ENCODE data around the gene OR1F1.

The OR1F1 gene

DNA sequence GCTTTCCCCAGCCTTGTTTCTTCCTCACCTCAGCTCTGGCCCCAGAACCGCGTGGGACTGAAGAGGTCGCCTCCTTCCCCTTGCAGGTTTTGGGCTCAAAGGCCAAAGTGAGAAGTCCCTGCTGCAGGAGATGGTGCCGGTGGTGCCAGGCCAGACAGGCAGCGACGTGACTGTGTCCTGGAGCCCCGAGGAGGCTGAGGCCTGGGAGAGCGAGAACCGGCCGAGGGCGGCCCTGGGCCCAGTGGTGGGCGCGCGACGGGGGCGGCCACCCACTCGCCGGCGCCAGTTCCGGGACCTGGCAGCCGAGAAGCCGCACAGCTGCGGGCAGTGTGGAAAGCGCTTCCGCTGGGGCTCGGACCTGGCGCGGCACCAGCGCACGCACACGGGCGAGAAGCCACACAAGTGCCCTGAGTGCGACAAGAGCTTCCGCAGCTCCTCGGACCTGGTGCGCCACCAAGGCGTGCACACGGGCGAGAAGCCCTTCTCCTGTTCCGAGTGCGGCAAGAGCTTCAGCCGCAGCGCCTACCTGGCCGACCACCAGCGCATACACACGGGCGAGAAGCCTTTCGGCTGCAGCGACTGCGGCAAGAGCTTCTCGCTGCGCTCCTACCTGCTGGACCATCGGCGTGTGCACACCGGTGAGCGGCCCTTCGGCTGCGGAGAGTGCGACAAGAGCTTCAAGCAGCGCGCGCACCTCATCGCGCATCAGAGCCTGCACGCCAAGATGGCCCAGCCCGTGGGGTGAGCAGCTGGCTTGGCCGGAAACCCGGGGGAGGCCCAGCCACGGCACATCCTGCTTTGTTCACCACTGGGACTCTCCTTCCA lies 47.2 kb upstream of the OR1F1 start:
- Histone ChIP-seq H2AFZ (ENCODE audit: low read depth, low read length, severe bottlenecking) (no peak overlapping the region), H3K9me2 (replicated peaks; ENCODE audit: insufficient read depth, low read length) (no peaks in the 10 kb centered on the region), H3K9ac (ENCODE audit: low read length) (no peak overlapping the region)

DNA sequence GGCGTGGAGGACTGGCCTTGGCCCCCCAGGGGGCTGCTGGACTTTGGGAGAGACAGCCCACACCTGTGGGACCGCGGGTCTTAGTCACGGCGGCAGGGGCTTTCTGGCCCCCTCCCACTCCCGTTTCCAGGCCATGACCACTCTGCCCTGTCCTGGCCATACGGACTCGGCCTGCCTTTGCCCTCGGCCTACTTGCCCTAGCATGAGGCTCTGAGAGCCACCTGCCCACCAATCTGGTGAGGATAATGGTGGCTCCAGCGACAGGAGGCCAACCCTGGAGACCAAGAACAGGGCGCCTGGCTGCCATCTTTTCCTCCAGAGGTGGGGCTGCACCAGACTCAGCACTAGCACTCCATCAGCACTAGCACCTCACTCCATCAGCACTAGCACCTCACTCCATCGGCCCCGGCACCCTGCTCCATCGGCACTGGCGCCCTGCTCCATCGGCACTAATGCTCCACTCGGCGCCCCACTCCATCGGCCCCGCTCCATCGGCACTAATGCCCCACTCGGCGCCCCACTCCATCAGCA lies 46.2 kb upstream of the OR1F1 start:
- Histone ChIP-seq H3K9me3 (ENCODE audit: insufficient read depth, low read length) (no peaks in the 10 kb centered on the region), H3K27ac (ENCODE audit: low read depth, low read length) (no peak overlapping the region), H3K4me3 (ENCODE audit: insufficient read depth, low read length, poor library complexity, severe bottlenecking) (no peak overlapping the region), H3K9me2 (replicated peaks; ENCODE audit: insufficient read depth, low read length) (no peaks in the 10 kb centered on the region), H4K20me1 (ENCODE audit: low read depth, low read length) (no peaks in the 10 kb centered on the region), H3K27me3 (ENCODE audit: low read length) (no peaks in the 10 kb centered on the region), H3K4me2 (ENCODE audit: low read depth, low read length, poor library complexity, severe bottlenecking) (no peak overlapping the region), H3K36me3 (ENCODE audit: low read length) (no peaks in the 10 kb centered on the region), H3F3A (ENCODE audit: insufficient read depth) (no peaks in the 10 kb centered on the region), H3K9ac (ENCODE audit: low read length) (no peak overlapping the region), H2AFZ (ENCODE audit: low read depth, low read length, severe bottlenecking) (no peak overlapping the region), H3K79me2 (ENCODE audit: insufficient read depth, low read length) (no peaks in the 10 kb centered on the region)
- TF ChIP-seq CTCF (IDR thresholded peaks at IDR 0.05; ENCODE audit: insufficient read depth, low read length, poor library complexity, severe bottlenecking) = no peak

More for the DNA sequence above, 47.2 kb upstream of the OR1F1 start:
- H3K9me3 ChIP-seq (ENCODE audit: insufficient read depth, low read length) = no peaks in the 10 kb centered on the region
- H4K20me1 ChIP-seq (ENCODE audit: low read depth, low read length) = no peaks in the 10 kb centered on the region
- no peak overlapping the region for H3K4me3 ChIP-seq (ENCODE audit: insufficient read depth, low read length, poor library complexity, severe bottlenecking)
- H3K4me2 ChIP-seq (ENCODE audit: low read depth, low read length, poor library complexity, severe bottlenecking) = no peak overlapping the region
- peaks cover 4% of the 10 kb centered on the region; the same call in 1 of the 2 replicates for H3F3A ChIP-seq (ENCODE audit: insufficient read depth)
- no peaks in the 10 kb centered on the region for H3K79me2 ChIP-seq (ENCODE audit: insufficient read depth, low read length)
- no peak for TF ChIP-seq EZH2phosphoT487 (conservative IDR thresholded peaks at IDR 0.05; ENCODE audit: low read length)
- TF ChIP-seq CTCF (IDR thresholded peaks at IDR 0.05; ENCODE audit: insufficient read depth, low read length, poor library complexity, severe bottlenecking) = no peak
- no peak overlapping the region for H3K27ac ChIP-seq (ENCODE audit: low read depth, low read length)
- no peaks in the 10 kb centered on the region for H3K27me3 ChIP-seq (ENCODE audit: low read length)
- no peaks in the 10 kb centered on the region for H3K36me3 ChIP-seq (ENCODE audit: low read length)

- no peaks in the 10 kb centered on the region for H3F3A ChIP-seq (ENCODE audit: insufficient read depth)
- no peak overlapping the region for H2AFZ ChIP-seq (ENCODE audit: low read depth, low read length, severe bottlenecking)
- H3K79me2 ChIP-seq (ENCODE audit: insufficient read depth, low read length) = no peaks in the 10 kb centered on the region
- no peak overlapping the region for H3K4me2 ChIP-seq (ENCODE audit: low read depth, low read length, poor library complexity, severe bottlenecking)
- H3K9ac ChIP-seq (ENCODE audit: low read length) = no peak overlapping the region
- H3K27me3 ChIP-seq (ENCODE audit: low read length) = no peaks in the 10 kb centered on the region
- H3K9me2 ChIP-seq (replicated peaks; ENCODE audit: insufficient read depth, low read length) = no peaks in the 10 kb centered on the region
- no peak overlapping the region for H3K4me3 ChIP-seq (ENCODE audit: insufficient read depth, low read length, poor library complexity, severe bottlenecking)
- H4K20me1 ChIP-seq (ENCODE audit: low read depth, low read length) = no peaks in the 10 kb centered on the region
- H3K9me3 ChIP-seq (ENCODE audit: insufficient read depth, low read length) = no peaks in the 10 kb centered on the region
- no peak overlapping the region for H3K27ac ChIP-seq (ENCODE audit: low read depth, low read length)
- TF ChIP-seq EZH2phosphoT487 (conservative IDR thresholded peaks at IDR 0.05; ENCODE audit: low read length) = no peak
- TF ChIP-seq CTCF (IDR thresholded peaks at IDR 0.05; ENCODE audit: insufficient read depth, low read length, poor library complexity, severe bottlenecking) = no peak
- H3K36me3 ChIP-seq (ENCODE audit: low read length) = no peaks in the 10 kb centered on the region
These were observed 45.7 kb upstream of the OR1F1 start for GRCh38 chr16:3142327-3142726.

Data from SU-DHL-6 (cell line).